ENCODE results near the gene F13A1. TPM values are rescaled to one million over a fixed set of nuclear protein-coding genes. Genes with fewer than 3 reads are reported as not detected.

Gene F13A1
- total RNA-seq, 4 donors from 2014 or later = 9.7 to 32.7 (median 17.2) TPM

DNA sequence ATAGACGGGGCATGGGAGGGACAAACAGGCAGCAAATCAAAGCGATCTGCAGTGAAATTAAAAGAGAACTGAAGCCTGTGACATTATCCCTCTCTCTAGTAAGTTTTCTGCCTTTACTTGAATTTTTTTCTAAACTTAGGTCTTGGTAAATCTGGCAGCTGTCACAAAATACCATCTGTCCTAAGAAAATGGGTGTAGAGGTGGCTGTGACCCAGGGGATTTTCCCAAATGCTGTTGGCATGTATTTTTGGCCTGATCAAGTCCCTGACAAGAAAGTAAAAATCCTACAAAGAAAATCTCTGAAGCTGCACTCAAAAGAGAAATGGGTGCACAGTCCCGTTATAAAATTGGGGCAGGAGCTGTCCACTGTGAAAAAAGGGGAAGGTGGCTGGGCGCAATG is 30.2 kb upstream of the F13A1 start:
- Histone ChIP-seq H3K27ac (no peak overlapping the region), H3K4me3 (no peak overlapping the region), H3K27me3 (no peaks in the 10 kb centered on the region), H3K36me3 (no peaks in the 10 kb centered on the region), H3K9me3 (no peaks in the 10 kb centered on the region), H3K4me1 (no peaks in the 10 kb centered on the region)
- TF ChIP-seq POLR2AphosphoS5 (IDR thresholded peaks at IDR 0.05) (no peak), POLR2A (IDR thresholded peaks at IDR 0.05) (no peak), EP300 (IDR thresholded peaks at IDR 0.05) (no peak)
- TF ChIP-seq, protein P1, sequence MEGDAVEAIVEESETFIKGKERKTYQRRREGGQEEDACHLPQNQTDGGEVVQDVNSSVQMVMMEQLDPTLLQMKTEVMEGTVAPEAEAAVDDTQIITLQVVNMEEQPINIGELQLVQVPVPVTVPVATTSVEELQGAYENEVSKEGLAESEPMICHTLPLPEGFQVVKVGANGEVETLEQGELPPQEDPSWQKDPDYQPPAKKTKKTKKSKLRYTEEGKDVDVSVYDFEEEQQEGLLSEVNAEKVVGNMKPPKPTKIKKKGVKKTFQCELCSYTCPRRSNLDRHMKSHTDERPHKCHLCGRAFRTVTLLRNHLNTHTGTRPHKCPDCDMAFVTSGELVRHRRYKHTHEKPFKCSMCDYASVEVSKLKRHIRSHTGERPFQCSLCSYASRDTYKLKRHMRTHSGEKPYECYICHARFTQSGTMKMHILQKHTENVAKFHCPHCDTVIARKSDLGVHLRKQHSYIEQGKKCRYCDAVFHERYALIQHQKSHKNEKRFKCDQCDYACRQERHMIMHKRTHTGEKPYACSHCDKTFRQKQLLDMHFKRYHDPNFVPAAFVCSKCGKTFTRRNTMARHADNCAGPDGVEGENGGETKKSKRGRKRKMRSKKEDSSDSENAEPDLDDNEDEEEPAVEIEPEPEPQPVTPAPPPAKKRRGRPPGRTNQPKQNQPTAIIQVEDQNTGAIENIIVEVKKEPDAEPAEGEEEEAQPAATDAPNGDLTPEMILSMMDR (IDR thresholded peaks at IDR 0.05) = no peak
- 51% methylated on average over 4 of the region's 4 CpGs for WGBS
- no peak for DNase-seq (ENCODE audit: low spot score in 2 of 2)

DNA sequence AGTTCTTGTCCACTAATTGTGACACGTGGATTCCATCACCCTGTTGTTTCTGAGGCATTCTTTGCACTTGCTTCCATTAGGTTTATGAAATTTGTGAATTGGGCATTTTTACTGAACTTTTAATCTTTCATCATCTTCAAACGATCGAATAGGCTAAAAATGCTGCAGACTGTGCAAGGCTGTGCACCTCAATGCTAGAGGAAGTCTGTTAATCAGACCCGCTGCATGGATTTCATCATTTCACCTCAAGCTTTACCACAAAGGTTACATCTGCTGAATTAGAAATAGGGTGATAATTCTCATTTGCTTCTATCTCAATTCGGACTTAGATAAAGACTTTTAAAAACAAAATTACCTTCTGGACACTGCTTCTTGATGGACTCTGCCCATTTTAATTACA is 27.8 kb upstream of the F13A1 start:
- TF ChIP-seq POLR2A (IDR thresholded peaks at IDR 0.05) = no peak

DNA sequence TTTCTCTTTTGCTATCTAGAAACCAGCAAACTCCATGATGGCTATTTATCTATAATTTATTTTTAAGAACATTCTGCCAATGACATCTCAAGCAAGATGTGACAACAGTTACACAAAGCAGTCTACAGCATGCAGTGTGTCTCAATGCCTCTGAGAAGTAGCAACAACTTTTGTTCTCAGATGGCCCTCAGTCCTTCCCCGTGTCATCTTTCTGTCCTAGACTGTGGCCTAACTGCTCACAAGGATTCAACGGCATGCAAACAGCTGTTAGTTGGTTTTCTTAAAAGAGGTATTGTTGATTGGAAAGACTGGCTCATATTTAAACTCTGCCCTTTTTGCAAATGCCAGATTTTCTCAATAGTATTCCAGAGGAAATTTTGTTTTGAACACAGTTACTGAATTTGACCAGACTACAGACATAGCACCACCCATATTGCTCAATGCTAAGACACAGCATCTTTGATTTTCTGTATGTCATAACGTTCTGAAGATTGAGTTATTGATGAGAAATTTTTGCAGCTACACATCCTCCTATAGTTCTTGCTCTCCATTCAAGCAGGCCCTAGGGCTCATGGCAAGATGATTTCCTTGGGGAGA is 26.1 kb upstream of the F13A1 start:
- TF ChIP-seq EP300 (IDR thresholded peaks at IDR 0.05) (no peak), POLR2AphosphoS5 (IDR thresholded peaks at IDR 0.05) (peak in 1 of 3 donors; percentile 42), POLR2A (IDR thresholded peaks at IDR 0.05) (no peak)
- TF ChIP-seq, protein P1 (IDR thresholded peaks at IDR 0.05) = no peak
- no peak for DNase-seq (ENCODE audit: low spot score in 2 of 2)
- Histone ChIP-seq H3K36me3 (no peaks in the 10 kb centered on the region), H3K27ac (peak overlapping the region; percentile 13), H3K9me3 (no peaks in the 10 kb centered on the region), H3K4me3 (no peak overlapping the region), H3K4me1 (no peaks in the 10 kb centered on the region), H3K27me3 (no peaks in the 10 kb centered on the region)
- WGBS = 59% methylated on average over 3 of the region's 3 CpGs

More for the DNA sequence above, 27.8 kb upstream of the F13A1 start:
- H3K9me3 ChIP-seq = no peaks in the 10 kb centered on the region
- H3K4me3 ChIP-seq = no peak overlapping the region
- no peaks in the 10 kb centered on the region for H3K36me3 ChIP-seq
- no peaks in the 10 kb centered on the region for H3K27me3 ChIP-seq
- no peaks in the 10 kb centered on the region for H3K4me1 ChIP-seq
- H3K27ac ChIP-seq = no peak overlapping the region
- 70% methylated on average over 5 of the region's 5 CpGs for WGBS
- DNase-seq (ENCODE audit: low spot score in 2 of 2) = no peak

DNA sequence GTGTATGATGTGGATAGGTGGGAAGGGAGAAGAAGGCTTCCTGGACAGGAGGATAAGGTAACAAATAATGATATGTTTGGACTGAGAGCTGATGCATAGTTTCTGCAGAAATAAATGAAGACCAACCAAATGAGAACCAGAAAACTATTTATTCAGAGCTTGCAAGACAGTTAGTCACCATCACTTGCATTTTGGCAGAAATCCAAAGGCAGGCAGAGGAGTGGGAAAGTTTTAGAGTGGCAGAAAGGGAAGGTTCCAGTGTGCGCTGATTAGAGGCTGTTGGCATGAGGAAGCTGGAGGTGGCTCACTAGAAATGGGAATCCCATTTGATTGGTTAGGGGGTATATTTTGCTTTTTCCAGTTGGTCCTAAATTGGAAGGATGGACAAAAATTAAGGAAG is 13.0 kb upstream of the F13A1 start:
- Histone ChIP-seq H3K9me3 (no peaks in the 10 kb centered on the region), H3K4me1 (peaks cover 20% of the 10 kb centered on the region), H3K4me3 (no peak overlapping the region), H3K36me3 (no peaks in the 10 kb centered on the region), H3K27me3 (no peaks in the 10 kb centered on the region), H3K27ac (no peak overlapping the region)
- TF ChIP-seq, protein P1 (IDR thresholded peaks at IDR 0.05) = no peak
- no peak for TF ChIP-seq POLR2A (IDR thresholded peaks at IDR 0.05)
- no peak for TF ChIP-seq EP300 (IDR thresholded peaks at IDR 0.05)
- TF ChIP-seq POLR2AphosphoS5 (IDR thresholded peaks at IDR 0.05) = no peak
- no peak for DNase-seq (ENCODE audit: low spot score in 2 of 2)
- WGBS = 63% methylated on average over 1 of the region's 1 CpG

DNA sequence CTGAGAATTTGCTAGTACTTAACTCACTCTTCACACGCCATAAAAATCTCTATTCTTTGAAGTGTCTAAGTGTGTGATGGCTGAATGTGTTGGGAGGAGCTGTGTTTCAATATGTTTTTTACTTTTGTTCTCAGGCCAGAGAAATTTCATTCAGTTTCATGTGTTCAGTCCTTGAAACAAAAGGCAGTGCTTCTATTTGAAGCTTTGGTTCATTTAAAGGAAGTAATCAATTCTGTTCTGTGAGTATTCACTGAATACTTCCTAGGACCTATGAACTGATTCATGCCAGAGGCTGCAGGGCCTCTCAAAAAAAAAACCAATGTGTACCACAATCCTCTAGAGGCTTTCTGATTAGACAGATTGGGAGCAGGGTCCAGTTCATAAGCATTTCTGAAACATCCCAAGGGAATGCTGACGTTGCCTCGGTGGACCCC is 12.4 kb upstream of the F13A1 start:
- Histone ChIP-seq H3K27ac (peak overlapping the region; percentile 24), H3K36me3 (no peaks in the 10 kb centered on the region), H3K27me3 (no peaks in the 10 kb centered on the region), H3K4me3 (no peak overlapping the region), H3K4me1 (peaks cover 20% of the 10 kb centered on the region), H3K9me3 (no peaks in the 10 kb centered on the region)
- TF ChIP-seq EP300 (IDR thresholded peaks at IDR 0.05) (no peak), POLR2AphosphoS5 (IDR thresholded peaks at IDR 0.05) (no peak), POLR2A (IDR thresholded peaks at IDR 0.05) (no peak)
- TF ChIP-seq, protein P1 (IDR thresholded peaks at IDR 0.05) = no peak
- no peak for DNase-seq (ENCODE audit: low spot score in 2 of 2)
- 58% methylated on average over 3 of the region's 3 CpGs for WGBS

Data from suprapubic skin (tissue), 4 donors.